HEK293T (cell line): ENCODE data around the gene NF1.

Experiments
- CTCF ChIA-PET: fragments of 350-600 bp; formaldehyde crosslinking; extraction: SDS; loops from one replicate; lab custom pipeline; 2021; ENCODE audit warnings: antibody characterized with exemption, inconsistent platforms; lab: Yijun Ruan, JAX
- POLR2A ChIA-PET: fragments of 350-600 bp; formaldehyde crosslinking; extraction: SDS; loops from one replicate; lab custom pipeline; 2020; ENCODE audit warnings: antibody characterized with exemption, inconsistent platforms; lab: Yijun Ruan, JAX
- DNase-seq: peaks from one replicate; pipeline ENCODE4 v3.0.0; 2012; ENCODE audit warnings: mixed read lengths; ENCODE audit errors: extremely low spot score
- PKNOX1 ChIP-seq: fragments of 450-650 bp; IDR thresholded peaks from 2 replicates; pipeline ENCODE4 v1.6.1; 2016
- ZNF384 ChIP-seq: fragments of 450-650 bp; IDR thresholded peaks from 2 replicates; pipeline ENCODE4 v1.6.1; 2016

Gene NF1

GRCh38 chr17:31425282-31426040, 330.7 kb downstream of the NF1 start:
- CTCF ChIA-PET: interaction anchor here (0.7 to 1.9 kb wide), 2 partner anchors 36 to 419 kb away, joined by 3 to 5 read pairs; no protein-coding TSS in a partner anchor
- POLR2A ChIA-PET: no interaction called here
- TF ChIP-seq ZNF384: no peak
- peak; percentile 74 for TF ChIP-seq PKNOX1
- DNase-seq: no peak
